Endothelial cell of umbilical vein (primary cell): ENCODE data around the gene LMTK3.

Experiments
- CTCF ChIP-seq, 2 donors: IDR thresholded peaks; 1 replicate in 1 of 2; 2 replicates in 1 of 2; pipeline ENCODE4 v1.5.1; 2011; ENCODE audit warnings: low read length in 2 of 2, mild to moderate bottlenecking in 2 of 2, moderate library complexity in 2 of 2, control low read depth in 1 of 2, inconsistent platforms in 1 of 2, low read depth in 1 of 2; ENCODE audit not compliant: insufficient read depth in 1 of 2; ENCODE audit errors: extremely low read depth in 1 of 2
- EZH2 ChIP-seq: IDR thresholded peaks from 2 replicates; pipeline ENCODE4 v1.6.1; 2012; ENCODE audit warnings: borderline replicate concordance, low read depth, mild to moderate bottlenecking, moderate library complexity, low read length, inconsistent platforms; ENCODE audit not compliant: severe bottlenecking
- GATA2 ChIP-seq: IDR thresholded peaks from 2 replicates; pipeline ENCODE4 v1.7.0; 2011; ENCODE audit warnings: low read depth, mild to moderate bottlenecking, moderate library complexity, mixed read lengths, low read length; ENCODE audit not compliant: insufficient read length, insufficient read depth
- JUN ChIP-seq: IDR thresholded peaks from 2 replicates; pipeline ENCODE4 v1.6.1; 2011; ENCODE audit warnings: borderline replicate concordance, low read depth; ENCODE audit not compliant: insufficient read length, insufficient read depth
- MAX ChIP-seq: IDR thresholded peaks from 2 replicates; pipeline ENCODE4 v1.6.1; 2011; ENCODE audit not compliant: insufficient read depth, insufficient read length
- MYC ChIP-seq: IDR thresholded peaks from one replicate; pipeline ENCODE4 v1.6.1; 2011; ENCODE audit warnings: mild to moderate bottlenecking, low read depth, low read length
- POLR2A ChIP-seq: IDR thresholded peaks from 2 replicates; pipeline ENCODE4 v1.6.1; 2012; ENCODE audit warnings: low read depth, mild to moderate bottlenecking, control low read depth, low read length
- POLR2AphosphoS5 ChIP-seq: IDR thresholded peaks from 2 replicates; pipeline ENCODE4 v1.6.1; 2012; ENCODE audit warnings: low read depth, mild to moderate bottlenecking, control low read depth, low read length, moderate library complexity; ENCODE audit not compliant: insufficient read depth

DNA sequence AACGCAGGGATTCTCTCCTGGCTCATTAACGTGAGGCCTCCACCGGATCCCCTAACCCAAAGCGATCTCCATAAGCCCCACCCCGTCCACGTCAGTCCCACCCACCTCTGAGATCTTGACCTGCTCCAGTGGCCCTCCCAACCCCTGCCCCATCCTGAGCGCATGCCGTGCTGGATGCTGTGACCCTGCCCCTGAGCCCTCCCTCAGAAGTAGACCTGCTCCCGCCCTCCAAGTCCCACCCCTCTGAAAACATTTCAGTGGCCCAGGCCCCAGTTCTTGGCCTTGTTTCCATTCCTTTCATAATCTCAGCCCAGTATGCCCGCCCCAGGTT is 19.9 kb downstream of the LMTK3 start:
- TF ChIP-seq CTCF (IDR thresholded peaks at IDR 0.05; ENCODE audit: extremely low read depth in 1 of 2, insufficient read depth in 1 of 2, low read depth in 1 of 2, low read length in 2 of 2): no peak
- no peak for TF ChIP-seq EZH2
- no peak for TF ChIP-seq GATA2
- TF ChIP-seq POLR2AphosphoS5: no peak
- TF ChIP-seq POLR2A: no peak
- no peak for TF ChIP-seq MAX
- no peak for TF ChIP-seq MYC
- no peak for TF ChIP-seq JUN
